Astrocyte (in vitro differentiated cells and primary cell): ENCODE data around the gene MISP. TPM values are rescaled to one million over a fixed set of nuclear protein-coding genes. Genes with fewer than 3 reads are reported as not detected.

Source experiments
- DNase-seq: peaks from one replicate; pipeline ENCODE4 v3.0.0-alpha.2; 2010; ENCODE audit warnings: low read depth
- FAIRE-seq: peaks from 2 replicates; lab custom pipeline; 2011; peaks lifted over from hg19 to GRCh38; lab: Jason Lieb, UNC
- H2AFZ ChIP-seq: 2 replicates; pipeline ENCODE4 v1.6.0; 2012; ENCODE audit warnings: low read depth, low read length, inconsistent platforms
- H3K27ac ChIP-seq: 2 replicates; pipeline ENCODE4 v1.5.1; 2011; ENCODE audit warnings: low read depth, low read length, inconsistent platforms
- H3K27me3 ChIP-seq: 2 replicates; pipeline ENCODE4 v1.6.0; 2011; ENCODE audit warnings: low read length, inconsistent platforms; ENCODE audit not compliant: insufficient read depth
- H3K36me3 ChIP-seq: 2 replicates; pipeline ENCODE4 v1.5.1; 2011; ENCODE audit warnings: low read length, inconsistent platforms; ENCODE audit not compliant: insufficient read depth
- H3K4me1 ChIP-seq: 2 replicates; pipeline ENCODE4 v1.5.1; 2011; ENCODE audit warnings: low read length, inconsistent platforms; ENCODE audit not compliant: insufficient read depth
- H3K4me2 ChIP-seq: 2 replicates; pipeline ENCODE4 v1.6.0; 2012; ENCODE audit warnings: low read length, inconsistent platforms
- H3K4me3 ChIP-seq: 2 replicates; pipeline ENCODE4 v1.5.1; 2011; ENCODE audit warnings: low read depth, mild to moderate bottlenecking, low read length, inconsistent platforms; ENCODE audit not compliant: insufficient read depth
- H3K79me2 ChIP-seq: 2 replicates; pipeline ENCODE4 v1.6.0; 2012; ENCODE audit warnings: mild to moderate bottlenecking, low read length, inconsistent platforms; ENCODE audit not compliant: insufficient read depth
- H3K9ac ChIP-seq: 2 replicates; pipeline ENCODE4 v1.6.0; 2012; ENCODE audit warnings: mild to moderate bottlenecking, low read length, inconsistent platforms
- H3K9me3 ChIP-seq: 2 replicates; pipeline ENCODE4 v1.5.1; 2012; ENCODE audit warnings: low read depth, mild to moderate bottlenecking, low read length, inconsistent platforms; ENCODE audit not compliant: insufficient read depth
- H4K20me1 ChIP-seq: 2 replicates; pipeline ENCODE4 v1.6.0; 2012; ENCODE audit warnings: low read length, inconsistent platforms; ENCODE audit not compliant: insufficient read depth
- H3K27ac Mint-ChIP-seq: one replicate; pipeline ENCODE4 v1.8.0; 2021; ENCODE audit warnings: mild to moderate bottlenecking, mixed read lengths; ENCODE audit not compliant: unreplicated experiment
- H3K27me3 Mint-ChIP-seq: one replicate; pipeline ENCODE4 v1.8.0; 2021; ENCODE audit warnings: low read depth, mixed read lengths; ENCODE audit not compliant: unreplicated experiment
- H3K36me3 Mint-ChIP-seq: one replicate; pipeline ENCODE4 v1.8.0; 2021; ENCODE audit warnings: low read depth, mixed read lengths; ENCODE audit not compliant: unreplicated experiment
- H3K4me1 Mint-ChIP-seq: one replicate; pipeline ENCODE4 v1.8.0; 2021; ENCODE audit warnings: low read depth, mixed read lengths; ENCODE audit not compliant: unreplicated experiment
- H3K4me3 Mint-ChIP-seq: one replicate; pipeline ENCODE4 v1.8.0; 2021; ENCODE audit warnings: mild to moderate bottlenecking, moderate library complexity, mixed read lengths; ENCODE audit not compliant: unreplicated experiment
- H3K9me3 Mint-ChIP-seq: one replicate; pipeline ENCODE4 v1.8.0; 2021; ENCODE audit warnings: mild to moderate bottlenecking, mixed read lengths; ENCODE audit not compliant: unreplicated experiment
- CTCF ChIP-seq: IDR thresholded peaks from 2 replicates; pipeline ENCODE4 v1.5.1; 2011; ENCODE audit warnings: low read depth, mild to moderate bottlenecking, inconsistent platforms, low read length, moderate library complexity; ENCODE audit not compliant: insufficient read depth
- EZH2 ChIP-seq: IDR thresholded peaks from 2 replicates; pipeline ENCODE4 v1.6.1; 2012; ENCODE audit warnings: mild to moderate bottlenecking, low read length, inconsistent platforms; ENCODE audit not compliant: insufficient read depth
- total RNA-seq: library from RNA; stranded (reverse); gene quantifications from 2 replicates; pipeline ENCODE4 v1.2.1, GENCODE V29; 2021

MISP gene
- total RNA-seq, 1 donor from 2014 or later, result 0.43 TPM

- H3K27me3 Mint-ChIP-seq, result no peaks in the 10 kb centered on the region
- H3K4me1 Mint-ChIP-seq, result peaks cover 2% of the 10 kb centered on the region
- Histone ChIP-seq H2AFZ (no peak overlapping the region), H3K79me2 (peaks cover 8% of the 10 kb centered on the region), H4K20me1 (peaks cover 23% of the 10 kb centered on the region), H3K27ac (no peak overlapping the region), H3K4me1 (peaks cover under 1% of the 10 kb centered on the region), H3K27me3 (no peaks in the 10 kb centered on the region), H3K4me3 (no peak overlapping the region), H3K36me3 (no peaks in the 10 kb centered on the region), H3K9me3 (peaks cover 7% of the 10 kb centered on the region), H3K4me2 (no peak overlapping the region), H3K9ac (no peak overlapping the region)
- no peak overlapping the region for H3K27ac Mint-ChIP-seq
- peaks cover 5% of the 10 kb centered on the region for H3K9me3 Mint-ChIP-seq
- FAIRE-seq, result no peak
- H3K36me3 Mint-ChIP-seq, result peaks cover 8% of the 10 kb centered on the region
- no peak for DNase-seq
- TF ChIP-seq CTCF, result no peak
- no peak for TF ChIP-seq EZH2
- no peak overlapping the region for H3K4me3 Mint-ChIP-seq
Observed at GRCh38 chr19:715347-715746, 35.6 kb upstream of the MISP start.

GRCh38 chr19:718251-718951 is 32.5 kb upstream of the MISP start:
- Histone ChIP-seq H2AFZ (no peak overlapping the region), H4K20me1 (peaks cover 23% of the 10 kb centered on the region), H3K4me1 (no peaks in the 10 kb centered on the region), H3K79me2 (peaks cover 2% of the 10 kb centered on the region), H3K36me3 (no peaks in the 10 kb centered on the region), H3K9me3 (peaks cover 7% of the 10 kb centered on the region), H3K27me3 (no peaks in the 10 kb centered on the region), H3K4me2 (no peak overlapping the region), H3K9ac (no peak overlapping the region), H3K27ac (no peak overlapping the region), H3K4me3 (no peak overlapping the region)
- Mint-ChIP-seq H3K27ac (no peak overlapping the region), H3K4me1 (no peaks in the 10 kb centered on the region), H3K27me3 (no peaks in the 10 kb centered on the region), H3K9me3 (peaks cover 6% of the 10 kb centered on the region), H3K4me3 (no peak overlapping the region), H3K36me3 (peaks cover 5% of the 10 kb centered on the region)
- DNase-seq, result no peak
- no peak for FAIRE-seq
- no peak for TF ChIP-seq EZH2
- no peak for TF ChIP-seq CTCF

GRCh38 chr19:718991-719512 is 31.9 kb upstream of the MISP start:
- Mint-ChIP-seq H3K9me3 (peaks cover 7% of the 10 kb centered on the region), H3K4me1 (no peaks in the 10 kb centered on the region), H3K27ac (no peak overlapping the region), H3K27me3 (no peaks in the 10 kb centered on the region), H3K4me3 (no peak overlapping the region), H3K36me3 (peaks cover 5% of the 10 kb centered on the region)
- Histone ChIP-seq H3K79me2 (no peaks in the 10 kb centered on the region), H4K20me1 (peaks cover 26% of the 10 kb centered on the region), H3K27ac (no peak overlapping the region), H3K4me3 (no peak overlapping the region), H3K4me2 (peak overlapping the region; percentile 11), H3K27me3 (no peaks in the 10 kb centered on the region), H3K36me3 (no peaks in the 10 kb centered on the region), H2AFZ (no peak overlapping the region), H3K9ac (no peak overlapping the region), H3K4me1 (no peaks in the 10 kb centered on the region), H3K9me3 (peaks cover 7% of the 10 kb centered on the region)
- no peak for DNase-seq
- no peak for FAIRE-seq
- no peak for TF ChIP-seq EZH2
- TF ChIP-seq CTCF, result no peak
